Measurements from ENCODE around the gene AMDHD2. TPM values are rescaled to one million over a fixed set of nuclear protein-coding genes. Genes with fewer than 3 reads are reported as not detected.
"Not testable (repeated sequence)": the region's sequence is repeated elsewhere in the genome, so short reads cannot be mapped to it uniquely, and the experiment has no call there.

AMDHD2 gene
- polyA plus RNA-seq, 4 donors: 19.7 to 33.1 (median 27.1) TPM

GRCh38 chr16:2531696-2532493 lies 11.7 kb downstream of the AMDHD2 start:
- peak; percentile 92 to 95 (median 94) for DNase-seq (ENCODE audit: low read depth in 4 of 4, low spot score in 3 of 4)

DNA sequence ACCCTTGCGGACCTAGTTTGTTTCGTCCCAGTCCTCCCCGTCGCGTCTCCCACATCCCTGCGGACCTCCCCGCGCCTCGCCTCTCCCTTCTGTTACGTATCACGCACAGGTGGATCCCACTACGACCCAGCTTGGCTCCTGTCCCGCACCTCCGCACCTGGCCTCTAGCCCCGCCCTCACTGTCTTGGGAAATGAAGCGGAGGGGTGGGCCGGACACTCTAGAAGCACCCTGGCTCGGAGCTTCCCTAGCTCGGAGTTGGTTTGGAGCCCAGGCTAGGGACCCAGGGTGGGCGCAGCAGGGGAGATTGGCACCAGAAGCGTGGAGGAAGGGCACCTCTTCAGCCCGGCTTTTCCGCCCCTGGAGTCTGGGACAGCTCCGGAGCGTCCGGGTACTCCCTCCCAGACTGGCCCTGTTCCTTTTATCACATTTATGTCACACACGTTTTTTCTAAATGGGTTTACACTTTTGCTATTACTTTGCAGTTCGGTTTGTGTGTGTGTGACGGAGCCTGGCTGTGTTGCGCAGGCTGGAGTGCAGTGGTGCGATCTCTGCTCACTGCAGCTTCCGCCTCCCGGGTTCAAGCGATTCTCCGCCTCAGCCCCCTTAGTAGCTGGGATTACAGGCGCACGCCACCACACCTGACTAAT lies 12.4 kb downstream of the AMDHD2 start:
- DNase-seq (ENCODE audit: low read depth in 4 of 4, low spot score in 3 of 4): peak in 2 of 4 donors; percentile 37 to 39

GRCh38 chr16:2533142-2533755 lies 13.1 kb downstream of the AMDHD2 start:
- not testable (repeated sequence) for DNase-seq (ENCODE audit: low read depth in 4 of 4, low spot score in 3 of 4)

- no peak for DNase-seq (ENCODE audit: low read depth in 4 of 4, low spot score in 3 of 4)
Measured at GRCh38 chr16:2533912-2534311, 13.7 kb downstream of the AMDHD2 start.

DNA sequence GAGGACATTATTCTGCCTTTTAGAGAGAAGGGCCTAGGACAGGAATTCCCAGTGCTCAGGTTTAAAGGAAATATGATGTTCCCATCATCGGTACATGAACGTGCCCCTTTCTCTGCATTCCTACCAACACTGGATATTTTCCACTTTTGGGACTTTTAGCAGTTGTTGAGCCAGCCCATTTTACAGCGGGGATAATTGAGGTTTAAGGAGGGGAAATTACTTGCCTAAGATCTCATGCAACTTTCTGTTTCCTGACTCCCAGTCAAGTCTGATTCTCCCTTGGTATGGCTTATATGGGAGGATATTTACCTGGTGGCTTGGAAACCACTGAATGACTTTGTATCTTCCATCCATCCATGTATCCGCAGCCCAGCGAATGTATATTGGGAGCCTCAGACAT lies 14.2 kb downstream of the AMDHD2 start:
- DNase-seq (ENCODE audit: low read depth in 4 of 4, low spot score in 3 of 4): not testable (repeated sequence)

DNA sequence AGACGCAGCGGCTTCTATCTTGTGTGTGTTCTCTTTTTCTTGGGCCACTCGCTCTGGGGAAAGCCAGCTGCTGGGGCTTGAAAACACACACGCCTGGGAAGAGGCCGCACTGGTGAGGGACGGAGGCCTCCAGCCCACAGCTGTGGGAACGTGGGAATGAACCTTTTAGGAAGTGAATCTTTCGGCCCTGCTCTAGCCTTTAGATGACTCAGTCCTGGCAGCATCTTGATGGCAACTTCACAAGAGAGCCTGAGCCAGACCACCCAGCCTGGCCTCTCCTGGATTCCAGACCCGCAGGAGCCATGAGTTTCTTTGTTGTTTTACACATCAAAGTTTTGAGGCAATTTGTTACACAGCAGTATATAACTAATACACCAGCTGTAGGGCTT lies 15.4 kb downstream of the AMDHD2 start:
- DNase-seq (ENCODE audit: low read depth in 4 of 4, low spot score in 3 of 4): no peak

DNA sequence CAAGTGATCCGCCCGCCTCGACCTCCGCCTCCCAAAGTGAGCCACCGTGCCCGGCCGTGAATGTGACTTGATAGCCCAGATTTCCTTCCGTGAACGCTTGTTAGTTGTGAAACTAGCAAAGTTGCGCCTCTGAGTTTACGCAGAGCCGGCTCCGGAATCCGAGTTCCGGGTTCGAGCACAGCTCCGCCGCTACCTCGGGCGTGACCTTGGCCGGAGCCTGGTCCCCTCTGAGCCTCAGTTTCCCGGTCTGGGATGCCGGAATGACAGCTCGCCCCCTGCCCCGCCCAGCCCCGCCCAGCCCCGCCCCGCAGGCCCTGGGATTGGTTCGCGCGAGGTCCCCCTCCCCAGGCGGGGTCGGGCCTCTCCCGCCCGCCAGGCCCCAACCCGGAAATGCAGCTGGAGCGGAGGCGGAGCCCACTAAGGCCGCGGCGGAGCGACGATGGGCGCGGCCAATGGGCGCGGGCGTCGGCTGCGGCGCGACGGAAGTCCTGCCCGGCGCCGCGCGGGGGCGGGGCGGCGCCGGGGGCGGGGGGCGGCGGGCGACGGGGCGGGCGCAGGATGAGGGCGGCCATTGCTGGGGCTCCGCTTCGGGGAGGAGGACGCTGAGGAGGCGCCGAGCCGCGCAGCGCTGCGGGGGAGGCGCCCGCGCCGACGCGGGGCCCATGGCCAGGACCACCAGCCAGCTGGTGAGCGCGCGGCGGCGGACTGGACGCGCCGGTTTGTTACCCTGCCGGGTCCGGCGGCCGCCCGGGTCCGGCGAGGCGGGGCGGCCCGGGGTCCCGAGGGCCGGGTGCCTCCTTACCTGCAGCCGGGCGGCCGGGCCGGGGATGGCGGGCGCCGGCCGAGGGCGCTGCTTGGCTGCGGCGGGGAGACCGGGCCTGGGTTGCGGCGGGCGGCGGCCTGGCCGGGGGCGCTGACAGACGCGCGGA lies 17.5 kb downstream of the AMDHD2 start, which contains the start of gene PDPK1:
TSS of gene PDPK1 (plus strand) at position 571 of the 929 bp plus-strand sequence. CDS start at position 663, 92 bp downstream.
- peak; percentile 82 to 92 (median 91) for DNase-seq (ENCODE audit: low read depth in 4 of 4, low spot score in 3 of 4)

GRCh38 chr16:2539192-2539844 lies 19.1 kb downstream of the AMDHD2 start:
- not testable (repeated sequence) for DNase-seq (ENCODE audit: low read depth in 4 of 4, low spot score in 3 of 4)

DNA sequence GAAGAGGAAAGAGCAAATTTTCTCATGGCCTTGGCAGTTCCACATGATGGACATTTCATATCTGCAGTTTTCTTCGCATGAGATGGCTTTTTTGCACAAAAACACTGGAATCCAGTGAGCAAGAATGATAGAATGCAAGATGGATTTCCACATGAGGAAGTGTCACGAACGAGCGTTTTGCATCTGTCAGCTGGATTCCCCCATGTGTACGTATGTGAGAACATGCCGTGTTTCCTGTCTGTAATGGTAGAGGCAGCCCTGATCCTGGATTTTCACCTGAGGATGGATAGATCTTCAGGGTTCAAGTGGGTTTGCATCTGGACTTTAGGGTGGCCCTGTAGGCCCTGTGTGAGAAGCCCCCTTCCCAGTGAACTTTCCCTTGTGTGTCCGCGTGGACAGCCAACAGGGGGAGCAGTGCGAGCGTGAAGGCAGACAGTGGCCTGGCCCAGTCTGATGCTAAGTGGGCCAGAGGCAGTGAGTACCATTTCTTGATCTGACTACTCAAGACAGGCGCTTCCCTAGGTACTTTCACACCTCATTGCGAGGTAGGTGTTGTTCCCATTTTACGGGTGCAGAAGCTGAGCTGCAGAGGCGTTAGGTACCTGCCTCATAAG lies 19.8 kb downstream of the AMDHD2 start:
- DNase-seq (ENCODE audit: low read depth in 4 of 4, low spot score in 3 of 4): not testable (repeated sequence)

GRCh38 chr16:2540912-2541311 lies 20.7 kb downstream of the AMDHD2 start:
- DNase-seq (ENCODE audit: low read depth in 4 of 4, low spot score in 3 of 4): not testable (repeated sequence)

DNA sequence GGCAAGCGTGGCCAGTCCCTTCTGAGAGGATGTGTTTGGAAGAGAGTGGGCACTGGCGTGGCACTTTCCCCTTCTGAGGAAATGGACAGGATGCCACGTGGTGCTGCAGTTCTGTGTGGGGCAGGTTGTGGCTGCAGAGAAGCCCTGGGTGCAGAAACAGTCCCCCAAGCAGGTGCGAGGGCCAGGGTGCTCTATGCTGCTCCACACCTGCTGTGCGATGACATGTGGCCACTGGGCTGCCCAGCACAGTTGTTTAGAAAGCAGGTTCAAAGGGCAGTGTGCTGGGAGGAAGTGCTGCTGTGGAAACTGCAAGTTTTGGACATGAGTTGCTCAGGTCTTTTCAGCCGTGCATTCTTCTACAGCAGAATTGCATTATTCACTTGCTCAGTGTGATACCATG lies 21.2 kb downstream of the AMDHD2 start:
- not testable (repeated sequence) for DNase-seq (ENCODE audit: low read depth in 4 of 4, low spot score in 3 of 4)

DNA sequence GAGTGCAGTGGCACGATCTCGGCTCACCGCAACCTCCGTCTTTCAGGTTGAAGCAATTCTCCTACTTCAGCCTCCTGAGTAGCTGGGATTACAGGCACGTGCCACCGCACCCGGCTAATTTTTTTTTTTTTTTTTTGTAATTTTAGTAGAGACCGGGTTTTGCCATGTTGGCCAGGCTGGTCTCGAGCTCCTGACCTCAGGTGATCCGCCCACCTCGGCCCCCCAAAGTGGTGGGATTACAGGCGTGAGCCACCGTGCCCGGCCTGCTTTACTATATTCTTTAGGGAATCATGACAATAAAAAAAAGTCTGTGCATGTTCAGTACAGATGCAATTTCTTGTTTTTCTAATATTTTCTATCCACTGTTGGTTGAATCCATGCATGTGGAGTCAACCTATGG lies 23.6 kb downstream of the AMDHD2 start:
- not testable (repeated sequence) for DNase-seq (ENCODE audit: low read depth in 4 of 4, low spot score in 3 of 4)

GRCh38 chr16:2550283-2550878 lies 30.2 kb downstream of the AMDHD2 start:
- not testable (repeated sequence) for DNase-seq (ENCODE audit: low read depth in 4 of 4, low spot score in 3 of 4)

DNA sequence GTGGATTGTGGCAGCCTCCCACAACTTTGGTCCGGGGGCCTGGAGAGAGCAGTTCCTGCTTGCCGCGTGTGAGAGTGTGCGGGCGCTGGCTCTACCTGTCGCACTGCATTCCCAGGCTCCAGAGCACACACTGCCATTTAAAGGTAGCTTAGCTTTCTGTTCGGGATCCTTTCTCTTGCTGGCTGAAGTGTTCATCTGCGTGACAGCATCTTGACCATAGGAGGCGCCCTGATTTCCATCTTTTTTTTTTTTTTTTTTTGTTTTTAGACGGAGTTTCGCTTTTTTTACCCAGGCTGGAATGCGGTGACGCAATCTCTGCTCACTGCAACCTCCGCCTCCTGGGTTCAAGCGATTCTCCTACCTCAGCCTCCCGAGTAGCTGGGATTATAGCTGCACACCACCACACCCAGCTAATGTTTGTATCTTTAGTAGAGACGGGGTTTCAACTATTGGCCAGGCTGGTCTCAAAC lies 31.3 kb downstream of the AMDHD2 start:
- not testable (repeated sequence) for DNase-seq (ENCODE audit: low read depth in 4 of 4, low spot score in 3 of 4)

DNA sequence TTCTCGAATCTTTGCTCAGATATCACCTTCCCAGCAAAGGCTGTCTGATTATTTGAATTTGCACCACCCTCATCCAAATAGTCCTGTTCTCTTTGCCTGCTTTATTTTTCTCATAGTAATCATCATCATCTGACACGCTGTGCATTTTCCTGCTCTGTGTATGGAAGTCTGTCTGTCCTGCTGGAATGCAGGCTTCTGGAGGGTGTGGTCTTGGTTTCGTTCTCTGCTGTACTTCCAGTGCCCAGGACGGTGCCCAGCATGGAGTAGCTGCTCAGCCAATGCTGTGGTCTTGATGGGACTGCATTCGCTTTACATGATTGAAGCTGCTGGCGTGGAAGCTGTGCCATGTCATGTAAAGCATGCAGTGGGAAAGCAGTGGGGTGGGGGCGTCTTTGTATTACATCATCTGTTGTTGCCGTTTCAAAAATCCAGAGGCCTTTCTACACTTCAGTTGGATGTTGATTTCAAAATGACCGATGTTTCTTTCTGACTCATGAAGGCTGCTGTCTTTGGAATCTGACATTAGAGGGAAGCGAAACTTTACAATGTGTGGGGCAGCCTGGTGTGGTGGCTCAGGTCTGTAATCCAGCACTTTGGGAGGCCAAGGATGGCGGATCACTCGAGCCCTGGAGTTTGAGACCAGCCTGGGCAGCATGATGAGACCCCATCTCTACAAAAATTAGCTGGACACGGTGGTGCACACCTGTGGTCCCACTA lies 34.7 kb downstream of the AMDHD2 start:
- DNase-seq (ENCODE audit: low read depth in 4 of 4, low spot score in 3 of 4): not testable (repeated sequence)

DNA sequence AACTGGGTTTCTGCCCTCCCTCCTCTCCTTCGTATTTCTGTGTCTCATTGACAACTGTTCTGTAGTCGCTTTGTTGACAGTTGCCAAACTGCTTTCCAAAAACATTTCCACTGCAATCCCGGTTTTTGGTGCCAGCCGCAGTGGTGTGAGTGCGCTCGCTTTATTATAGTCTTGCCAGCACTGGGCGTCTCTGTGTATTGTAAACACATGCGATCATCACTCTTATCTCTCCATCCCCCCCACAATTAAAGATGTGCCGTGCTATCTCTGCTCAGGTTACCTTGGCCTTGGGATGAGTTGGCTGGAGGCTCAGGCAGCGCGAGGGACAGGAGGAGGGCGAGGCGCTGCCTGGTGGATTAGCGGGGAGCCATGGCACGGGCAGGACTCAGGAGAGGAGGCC lies 37.0 kb downstream of the AMDHD2 start:
- not testable (repeated sequence) for DNase-seq (ENCODE audit: low read depth in 4 of 4, low spot score in 3 of 4)

- DNase-seq (ENCODE audit: low read depth in 4 of 4, low spot score in 3 of 4): not testable (repeated sequence)
Measured at GRCh38 chr16:2560131-2560797, 40.1 kb downstream of the AMDHD2 start.

- DNase-seq (ENCODE audit: low read depth in 4 of 4, low spot score in 3 of 4): not testable (repeated sequence)
Measured at GRCh38 chr16:2560798-2561133, 40.6 kb downstream of the AMDHD2 start.

Data from right renal pelvis (tissue), 4 donors.